NB4 (cell line): ENCODE data around the gene ALDH5A1.

Source experiments
- DNase-seq: peaks from one replicate; pipeline ENCODE4 v3.0.0; 2010; ENCODE audit warnings: low read depth
- H3K4me3 ChIP-seq: one replicate; pipeline ENCODE4 v1.5.1; 2011; ENCODE audit warnings: mild to moderate bottlenecking, low read depth, low read length, moderate library complexity
- CTCF ChIP-seq: IDR thresholded peaks from one replicate; pipeline ENCODE4 v1.5.1; 2012; ENCODE audit warnings: low read depth, low read length
- MYC ChIP-seq: IDR thresholded peaks from 2 replicates; pipeline ENCODE4 v1.6.1; 2011; ENCODE audit warnings: low read depth, low read length
- POLR2A ChIP-seq: IDR thresholded peaks from 2 replicates; pipeline ENCODE4 v1.6.1; 2011; ENCODE audit warnings: mild to moderate bottlenecking; ENCODE audit not compliant: insufficient read length; ENCODE audit errors: extremely low read depth
- TF ChIP-seq, protein P1 (sequence below): IDR thresholded peaks from 2 replicates; pipeline ENCODE4 v1.6.1; 2011; ENCODE audit warnings: low read depth, low read length

The ALDH5A1 gene

GRCh38 chr6:24569811-24570210 lies 75.0 kb downstream of the ALDH5A1 start:
- TF ChIP-seq CTCF (no peak), MYC (no peak), POLR2A (no peak)
- TF ChIP-seq, protein P1, sequence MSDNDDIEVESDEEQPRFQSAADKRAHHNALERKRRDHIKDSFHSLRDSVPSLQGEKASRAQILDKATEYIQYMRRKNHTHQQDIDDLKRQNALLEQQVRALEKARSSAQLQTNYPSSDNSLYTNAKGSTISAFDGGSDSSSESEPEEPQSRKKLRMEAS = no peak
- no peak overlapping the region for H3K4me3 ChIP-seq
- no peak for DNase-seq

DNA sequence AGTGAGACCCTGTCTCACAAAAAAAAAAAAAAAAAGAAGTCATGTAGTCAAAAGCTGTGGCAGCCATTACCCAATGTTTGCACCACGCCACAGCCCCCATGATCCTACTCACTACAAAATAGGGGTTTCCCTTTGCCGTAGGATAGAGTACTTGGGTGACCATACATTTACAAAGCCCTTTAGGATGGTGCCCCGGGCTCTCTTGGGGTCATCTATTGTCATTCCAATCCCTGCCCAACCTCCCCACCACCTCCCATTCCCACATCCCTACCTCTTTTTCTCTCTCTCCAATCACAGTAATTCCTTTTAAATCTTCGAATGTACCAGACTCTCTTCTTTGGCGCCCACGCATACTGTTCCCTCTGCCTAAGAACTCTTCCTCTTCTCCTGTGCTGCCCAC lies 76.6 kb downstream of the ALDH5A1 start:
- TF ChIP-seq, protein P1 = no peak
- H3K4me3 ChIP-seq = no peak overlapping the region

DNA sequence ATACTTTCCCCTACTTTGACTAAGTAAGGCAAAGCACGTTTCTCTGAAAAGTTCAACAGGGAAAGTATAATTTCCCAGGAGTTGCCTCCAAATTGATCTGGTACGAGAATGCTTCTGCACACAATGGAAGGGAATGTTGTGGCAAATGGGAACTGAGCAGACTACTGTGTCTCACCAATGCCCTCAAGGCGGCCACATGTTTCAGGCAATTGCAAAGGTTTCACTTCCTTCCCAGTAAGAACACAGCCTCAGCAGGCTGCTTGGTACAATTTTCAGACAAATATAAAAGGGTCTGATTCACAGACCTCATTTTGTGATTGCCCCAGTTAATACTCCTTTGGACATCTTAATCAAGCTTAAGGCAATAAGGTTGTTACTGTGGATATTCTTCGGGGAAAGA lies 80.0 kb downstream of the ALDH5A1 start:
- H3K4me3 ChIP-seq = no peak overlapping the region
- DNase-seq = peak; percentile 51
- TF ChIP-seq MYC (no peak), POLR2A (no peak), CTCF (no peak)
- TF ChIP-seq, protein P1 = no peak

More for the DNA sequence above, 76.6 kb downstream of the ALDH5A1 start:
- no peak for DNase-seq

DNA sequence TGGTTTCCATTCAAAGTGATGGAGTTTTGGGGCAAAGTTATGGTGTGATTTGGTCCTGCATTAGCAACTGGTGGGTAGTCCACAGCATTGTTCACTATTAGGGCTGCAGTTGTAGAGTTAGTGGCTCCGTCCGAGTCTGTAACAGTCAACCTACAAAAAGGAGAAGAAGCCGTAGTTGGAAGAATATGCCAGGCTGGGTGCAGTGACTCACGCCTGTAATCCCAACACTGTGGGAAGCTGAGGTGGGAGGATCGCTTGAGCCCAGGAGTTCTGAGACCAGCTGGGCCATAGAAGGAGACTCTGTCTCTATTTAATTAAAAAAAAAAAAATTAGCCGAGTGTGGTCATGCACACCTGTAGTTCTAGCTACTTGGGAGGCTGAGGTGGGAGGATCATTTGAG lies 81.7 kb downstream of the ALDH5A1 start:
- TF ChIP-seq POLR2A (no peak), CTCF (no peak), MYC (no peak)
- TF ChIP-seq, protein P1 = no peak

DNA sequence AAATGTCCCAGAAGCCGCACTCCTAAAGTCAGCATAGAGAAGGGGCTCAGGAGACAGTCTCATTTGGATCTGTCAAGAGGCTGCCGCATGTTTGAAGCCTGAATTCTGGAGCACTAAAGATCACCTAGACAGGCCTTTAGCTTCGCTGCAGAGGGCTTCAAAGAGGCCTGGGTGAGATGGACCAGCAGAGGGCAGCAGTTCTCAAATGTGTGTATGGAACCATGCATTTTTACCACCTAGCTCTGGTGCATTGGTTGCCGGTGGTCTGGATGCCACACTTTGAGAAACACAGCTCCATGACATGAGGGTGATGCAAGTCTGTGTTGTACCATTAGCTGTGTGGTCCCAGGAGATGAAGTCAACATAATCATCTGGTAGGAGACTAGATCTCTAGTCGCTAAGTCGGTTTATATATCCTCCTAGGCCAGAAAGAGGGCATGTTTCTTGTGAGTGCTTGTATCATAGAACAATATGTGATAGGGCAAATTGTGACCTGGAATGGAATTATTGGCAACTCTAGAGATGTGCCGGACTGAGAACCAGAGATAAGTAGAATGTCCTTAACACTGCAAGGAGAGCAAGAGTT lies 86.4 kb downstream of the ALDH5A1 start:
- no peak for TF ChIP-seq POLR2A
- peak; percentile 93 for TF ChIP-seq CTCF
- DNase-seq = peak; percentile 78
- H3K4me3 ChIP-seq = no peak overlapping the region

More for the DNA sequence above, 81.7 kb downstream of the ALDH5A1 start:
- H3K4me3 ChIP-seq = no peak overlapping the region
- no peak for DNase-seq

GRCh38 chr6:24583463-24584381 lies 89.0 kb downstream of the ALDH5A1 start:
- no peak overlapping the region for H3K4me3 ChIP-seq
- DNase-seq = peak; percentile 82
- peak; percentile 91 for TF ChIP-seq CTCF
- no peak for TF ChIP-seq POLR2A
